ENCODE measurements around the gene PMM2. TPM values are rescaled to one million over a fixed set of nuclear protein-coding genes. Genes with fewer than 3 reads are reported as not detected.

PMM2 gene
- total and polyA plus RNA-seq, 2 donors (not counting 3 experiments of a cell fraction or from before 2014, with no cell fraction given): 29.0 to 61.3 TPM

GRCh38 chr16:8893426-8893825 is 95.8 kb downstream of the PMM2 start:
- Histone ChIP-seq H3K27me3 (ENCODE audit: control insufficient read depth in 2 of 2, insufficient read depth in 2 of 2, low read length in 2 of 2) (no peaks in the 10 kb centered on the region), H3K79me2 (ENCODE audit: control insufficient read depth, insufficient read depth, low read length) (no peaks in the 10 kb centered on the region), H3K36me3 (ENCODE audit: control insufficient read depth in 2 of 2, extremely low read depth in 1 of 2, insufficient read depth in 2 of 2, low read length in 2 of 2) (peaks cover 26 to 45% of the 10 kb centered on the region in 2 experiments), H3K4me3 (replicated peaks in 1 of 3; ENCODE audit: insufficient read depth in 1 of 3, low read depth in 1 of 3, low read length in 3 of 3) (no peak overlapping the region), H3K9me1 (replicated peaks; ENCODE audit: control insufficient read depth, extremely low read depth, insufficient read depth, low read length) (no peaks in the 10 kb centered on the region), H2AFZ (ENCODE audit: low read depth, low read length) (no peak overlapping the region), H3K9me3 (replicated peaks; ENCODE audit: control insufficient read depth, insufficient read depth, low read length) (no peaks in the 10 kb centered on the region), H4K20me1 (replicated peaks; ENCODE audit: control insufficient read depth, extremely low read depth, insufficient read depth, low read length) (no peaks in the 10 kb centered on the region), H3K4me2 (ENCODE audit: insufficient read depth, low read length) (no peak overlapping the region), H3K27ac (ENCODE audit: insufficient read depth, low read depth, low read length) (no peak overlapping the region), H3K9ac (replicated peaks; ENCODE audit: extremely low read depth, insufficient read depth, low read length) (no peak overlapping the region), H3K4me1 (ENCODE audit: control insufficient read depth, extremely low read depth, insufficient read depth, low read length) (no peaks in the 10 kb centered on the region)
- no peak for FAIRE-seq
- ChIA-PET POLR2A (no interaction called here), CTCF (interaction anchor here (0.9 to 1.3 kb wide), 2 partner anchors 13 to 116 kb away, joined by 3 read pairs; no protein-coding TSS in a partner anchor)
- dilution Hi-C loops (cut with MboI; ENCODE audit: extremely low pct_ligation_motif_present, low sequenced_read_pairs) (no loop called here), intact Hi-C loops (cut with micrococcal nuclease) (no loop called here)
- TF ChIP-seq FOS (IDR thresholded peaks at IDR 0.05; ENCODE audit: borderline replicate concordance, insufficient read depth, low read length): no peak
- TF ChIP-seq, protein P1, sequence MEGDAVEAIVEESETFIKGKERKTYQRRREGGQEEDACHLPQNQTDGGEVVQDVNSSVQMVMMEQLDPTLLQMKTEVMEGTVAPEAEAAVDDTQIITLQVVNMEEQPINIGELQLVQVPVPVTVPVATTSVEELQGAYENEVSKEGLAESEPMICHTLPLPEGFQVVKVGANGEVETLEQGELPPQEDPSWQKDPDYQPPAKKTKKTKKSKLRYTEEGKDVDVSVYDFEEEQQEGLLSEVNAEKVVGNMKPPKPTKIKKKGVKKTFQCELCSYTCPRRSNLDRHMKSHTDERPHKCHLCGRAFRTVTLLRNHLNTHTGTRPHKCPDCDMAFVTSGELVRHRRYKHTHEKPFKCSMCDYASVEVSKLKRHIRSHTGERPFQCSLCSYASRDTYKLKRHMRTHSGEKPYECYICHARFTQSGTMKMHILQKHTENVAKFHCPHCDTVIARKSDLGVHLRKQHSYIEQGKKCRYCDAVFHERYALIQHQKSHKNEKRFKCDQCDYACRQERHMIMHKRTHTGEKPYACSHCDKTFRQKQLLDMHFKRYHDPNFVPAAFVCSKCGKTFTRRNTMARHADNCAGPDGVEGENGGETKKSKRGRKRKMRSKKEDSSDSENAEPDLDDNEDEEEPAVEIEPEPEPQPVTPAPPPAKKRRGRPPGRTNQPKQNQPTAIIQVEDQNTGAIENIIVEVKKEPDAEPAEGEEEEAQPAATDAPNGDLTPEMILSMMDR (IDR thresholded peaks at IDR 0.05; ENCODE audit: extremely low read depth in 1 of 2, insufficient read depth in 1 of 2, low read depth in 1 of 2, low read length in 2 of 2): no peak
- no peak for TF ChIP-seq EZH2 (IDR thresholded peaks at IDR 0.05; ENCODE audit: borderline replicate concordance, low read depth, low read length, severe bottlenecking)
- TF ChIP-seq POLR2A (IDR thresholded peaks at IDR 0.05; ENCODE audit: low read depth, low read length): no peak
- TF ChIP-seq GATA2 (IDR thresholded peaks at IDR 0.05; ENCODE audit: insufficient read depth, insufficient read length, low read depth, low read length): no peak
- TF ChIP-seq, protein P2, sequence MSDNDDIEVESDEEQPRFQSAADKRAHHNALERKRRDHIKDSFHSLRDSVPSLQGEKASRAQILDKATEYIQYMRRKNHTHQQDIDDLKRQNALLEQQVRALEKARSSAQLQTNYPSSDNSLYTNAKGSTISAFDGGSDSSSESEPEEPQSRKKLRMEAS (IDR thresholded peaks at IDR 0.05; ENCODE audit: insufficient read depth, insufficient read length): no peak
- no peak for TF ChIP-seq MYC (IDR thresholded peaks at IDR 0.05; ENCODE audit: low read depth, low read length)
- no peak for TF ChIP-seq POLR2AphosphoS5 (IDR thresholded peaks at IDR 0.05; ENCODE audit: insufficient read depth, low read depth, low read length)
- no peak for TF ChIP-seq JUN (IDR thresholded peaks at IDR 0.05; ENCODE audit: borderline replicate concordance, insufficient read depth, insufficient read length, low read depth)
- BruUV-seq (replicated peaks): no TSS peak
- DNase-seq (ENCODE audit: low read depth, low spot score): no peak
